ENCODE results near the gene ADGRD2. TPM values are rescaled to one million over a fixed set of nuclear protein-coding genes. Genes with fewer than 3 reads are reported as not detected.

The ADGRD2 gene
- total and polyA plus RNA-seq, 2 of the 13 experiments (the other 11 are each of a cell fraction or from before 2014, with no cell fraction given), result not detected

DNA sequence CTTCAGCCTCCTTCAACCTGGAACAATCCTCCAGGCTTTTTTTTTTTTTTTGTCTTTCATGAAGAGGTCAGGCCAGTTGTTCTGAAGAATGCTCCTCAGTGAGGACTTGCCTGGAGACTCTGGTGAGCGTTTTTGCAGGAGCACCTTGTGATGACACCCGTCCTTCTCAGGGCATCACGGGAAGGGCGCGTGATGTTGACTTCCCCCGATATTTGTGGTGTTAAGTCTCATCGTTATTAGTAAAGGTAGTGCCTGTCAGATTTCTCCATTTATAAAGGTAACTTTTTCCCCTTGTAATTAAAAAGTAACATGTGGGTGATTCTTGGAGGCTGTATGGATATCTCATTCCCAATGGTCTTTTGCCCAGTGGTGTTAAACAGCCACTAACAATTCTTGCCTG is 23.9 kb upstream of the ADGRD2 start:
- Histone ChIP-seq H3K27me3 (ENCODE audit: control insufficient read depth in 1 of 2, insufficient read depth in 2 of 2, low read length in 2 of 2) (peaks cover 6 to 15% of the 10 kb centered on the region in 2 experiments; a peak in 2 of 5 replicates), H3K27ac (ENCODE audit: extremely low read length, insufficient read depth, low read length) (no peak overlapping the region), H2AFZ (ENCODE audit: low read length) (no peak overlapping the region), H3K79me2 (ENCODE audit: insufficient read depth, low read length) (no peaks in the 10 kb centered on the region), H3K4me2 (ENCODE audit: low read depth, low read length) (no peak overlapping the region), H3K4me1 (ENCODE audit: insufficient read depth, low read length) (peaks cover 61% of the 10 kb centered on the region), H3K4me3 (replicated peaks in 1 of 3; ENCODE audit: insufficient read depth in 1 of 3, low read depth in 2 of 3, low read length in 3 of 3) (no peak overlapping the region), H3K9me3 (ENCODE audit: low read length) (no peaks in the 10 kb centered on the region), H3K9ac (ENCODE audit: insufficient read depth, low read depth, low read length) (no peak overlapping the region), H4K20me1 (ENCODE audit: insufficient read depth, low read length) (no peaks in the 10 kb centered on the region), H3K36me3 (replicated peaks in 1 of 2; ENCODE audit: control insufficient read depth in 1 of 2, insufficient read depth in 2 of 2, low read length in 2 of 2) (no peaks in the 10 kb centered on the region)
- BruUV-seq (replicated peaks), result no TSS peak
- DNase-seq (ENCODE audit: low spot score) (no peak), FAIRE-seq (no peak), ATAC-seq (no peak)
- TF ChIP-seq DR1 (CRISPR knock-in tag; IDR thresholded peaks at IDR 0.05) (no peak), AGO1 (IDR thresholded peaks at IDR 0.05; ENCODE audit: low read depth, low read length, poor library complexity, severe bottlenecking) (no peak), ZBTB38 (CRISPR knock-in tag; IDR thresholded peaks at IDR 0.05) (no peak), TRIM24 (CRISPR knock-in tag; IDR thresholded peaks at IDR 0.05) (no peak)
- in situ Hi-C loops (cut with HindIII; ENCODE audit: extremely low pct_ligation_motif_present, low pct_unique_long_range_greater_than_20kb), result no loop called here
- WGBS (ENCODE audit: low lambda C conversion rate), result 69% methylated on average over 7 of the region's 7 CpGs
- ChIA-PET POLR2A (no interaction called here), CTCF (ENCODE audit: low intra/inter-chr PET ratio, low total read pairs) (no interaction called here)
- intact Hi-C loops (cut with micrococcal nuclease; ENCODE audit: unreplicated experiment), result no loop called here

DNA sequence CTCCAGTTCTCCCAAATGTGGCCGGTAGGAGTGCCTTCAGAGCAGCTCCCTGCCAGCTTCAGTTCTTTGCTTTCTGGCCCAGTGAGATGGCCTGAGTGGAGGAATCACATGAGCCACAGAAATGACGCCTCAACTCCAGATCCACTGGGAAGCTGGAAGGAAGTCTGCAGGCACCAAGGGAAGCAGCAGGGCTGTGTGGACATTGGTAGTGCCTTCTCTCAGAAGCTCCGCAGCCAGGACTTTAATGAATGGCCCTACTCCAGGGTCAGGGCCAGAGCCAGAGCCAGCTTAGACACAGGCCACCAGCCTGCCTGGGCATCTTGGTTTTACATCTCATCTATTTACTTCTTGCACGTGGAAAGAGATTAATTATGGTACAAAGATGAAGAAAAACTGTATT is 23.0 kb upstream of the ADGRD2 start:
- ChIA-PET CTCF (ENCODE audit: low intra/inter-chr PET ratio, low total read pairs) (no interaction called here), POLR2A (no interaction called here)
- in situ Hi-C loops (cut with HindIII; ENCODE audit: extremely low pct_ligation_motif_present, low pct_unique_long_range_greater_than_20kb), result no loop called here
- Histone ChIP-seq H3K4me1 (ENCODE audit: insufficient read depth, low read length) (peaks cover 61% of the 10 kb centered on the region), H4K20me1 (ENCODE audit: insufficient read depth, low read length) (no peaks in the 10 kb centered on the region), H3K27ac (ENCODE audit: extremely low read length, insufficient read depth, low read length) (no peak overlapping the region), H3K79me2 (ENCODE audit: insufficient read depth, low read length) (no peaks in the 10 kb centered on the region), H2AFZ (ENCODE audit: low read length) (no peak overlapping the region), H3K36me3 (replicated peaks in 1 of 2; ENCODE audit: control insufficient read depth in 1 of 2, insufficient read depth in 2 of 2, low read length in 2 of 2) (no peaks in the 10 kb centered on the region), H3K9ac (ENCODE audit: insufficient read depth, low read depth, low read length) (no peak overlapping the region), H3K9me3 (ENCODE audit: low read length) (no peaks in the 10 kb centered on the region), H3K4me2 (ENCODE audit: low read depth, low read length) (no peak overlapping the region), H3K4me3 (replicated peaks in 1 of 3; ENCODE audit: insufficient read depth in 1 of 3, low read depth in 2 of 3, low read length in 3 of 3) (no peak overlapping the region), H3K27me3 (ENCODE audit: control insufficient read depth in 1 of 2, insufficient read depth in 2 of 2, low read length in 2 of 2) (peaks cover 6 to 15% of the 10 kb centered on the region in 2 experiments; a peak in 2 of 5 replicates)
- no TSS peak for BruUV-seq (replicated peaks)
- 30% methylated on average over 3 of the region's 4 CpGs for WGBS (ENCODE audit: low lambda C conversion rate)
- ATAC-seq (no peak), FAIRE-seq (no peak), DNase-seq (ENCODE audit: low spot score) (no peak)
- no peak for TF ChIP-seq ZBTB21 (CRISPR knock-in tag; IDR thresholded peaks at IDR 0.05)
- TF ChIP-seq ZNF20 (CRISPR knock-in tag; IDR thresholded peaks at IDR 0.05), result no peak
- no peak for TF ChIP-seq TOE1 (CRISPR knock-in tag; IDR thresholded peaks at IDR 0.05)
- no peak for TF ChIP-seq ZNF629 (CRISPR knock-in tag; conservative IDR thresholded peaks at IDR 0.05)
- no peak for TF ChIP-seq PAF1 (CRISPR knock-in tag; IDR thresholded peaks at IDR 0.05)
- no peak for TF ChIP-seq ARNT (IDR thresholded peaks at IDR 0.05)
- TF ChIP-seq, protein P1, sequence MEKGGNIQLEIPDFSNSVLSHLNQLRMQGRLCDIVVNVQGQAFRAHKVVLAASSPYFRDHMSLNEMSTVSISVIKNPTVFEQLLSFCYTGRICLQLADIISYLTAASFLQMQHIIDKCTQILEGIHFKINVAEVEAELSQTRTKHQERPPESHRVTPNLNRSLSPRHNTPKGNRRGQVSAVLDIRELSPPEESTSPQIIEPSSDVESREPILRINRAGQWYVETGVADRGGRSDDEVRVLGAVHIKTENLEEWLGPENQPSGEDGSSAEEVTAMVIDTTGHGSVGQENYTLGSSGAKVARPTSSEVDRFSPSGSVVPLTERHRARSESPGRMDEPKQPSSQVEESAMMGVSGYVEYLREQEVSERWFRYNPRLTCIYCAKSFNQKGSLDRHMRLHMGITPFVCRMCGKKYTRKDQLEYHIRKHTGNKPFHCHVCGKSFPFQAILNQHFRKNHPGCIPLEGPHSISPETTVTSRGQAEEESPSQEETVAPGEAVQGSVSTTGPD (CRISPR knock-in tag; IDR thresholded peaks at IDR 0.05), result no peak
- no peak for TF ChIP-seq PHF5A (CRISPR knock-in tag; IDR thresholded peaks at IDR 0.05; ENCODE audit: low read depth, unreplicated experiment)
- intact Hi-C loops (cut with micrococcal nuclease; ENCODE audit: unreplicated experiment), result no loop called here

Measured in HepG2 (cell line).